GM21717 (cell line): ENCODE results near the gene EML3.
"Not testable (repeated sequence)": the region's sequence is repeated elsewhere in the genome, so short reads cannot be mapped to it uniquely, and the experiment has no call there.

ENCODE experiments used
- ATAC-seq: cut with Tn5 transposase; IDR thresholded peaks from one replicate; pipeline ENCODE4 v1.9.1; 2021; ENCODE audit warnings: mild to moderate bottlenecking, moderate library complexity; ENCODE audit not compliant: unreplicated experiment

Gene EML3

GRCh38 chr11:62600367-62601121 lies 12.0 kb downstream of the EML3 start:
- ATAC-seq, result no peak

GRCh38 chr11:62599901-62600300 lies 12.7 kb downstream of the EML3 start:
- ATAC-seq, result no peak

DNA sequence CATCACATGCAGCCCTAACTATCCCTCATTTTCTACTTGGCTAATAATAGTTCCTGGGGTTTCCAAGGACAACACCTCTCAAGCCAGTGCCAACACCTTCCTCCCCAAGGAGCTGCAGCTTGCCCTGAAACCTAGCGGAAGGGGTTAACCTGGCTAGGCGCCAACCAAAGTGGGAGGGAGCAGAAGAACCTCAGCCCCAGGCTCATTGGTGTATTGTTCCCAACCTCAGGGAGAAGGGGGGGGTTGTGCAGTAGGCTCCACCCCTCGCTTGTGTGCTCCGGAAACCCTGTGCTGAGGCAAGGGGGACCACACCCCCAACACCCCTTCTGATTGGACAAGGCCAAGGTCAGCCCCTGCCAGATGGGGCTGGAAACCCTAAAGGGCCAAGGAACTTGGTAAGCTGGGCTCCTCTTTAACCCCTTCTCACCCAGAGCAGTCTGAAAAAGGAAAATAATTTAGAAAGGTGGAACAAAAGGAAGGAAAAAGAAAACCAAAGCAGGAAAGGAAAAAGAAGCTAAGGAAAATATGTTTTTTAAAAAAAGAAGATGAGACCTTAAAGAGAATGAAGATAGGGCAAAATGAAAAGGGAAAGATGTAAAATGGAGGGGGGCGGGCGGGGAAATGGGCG lies 13.4 kb downstream of the EML3 start:
- peak; percentile 37 for ATAC-seq

- no peak for ATAC-seq
These were observed 17.5 kb downstream of the EML3 start for GRCh38 chr11:62595124-62595523.

DNA sequence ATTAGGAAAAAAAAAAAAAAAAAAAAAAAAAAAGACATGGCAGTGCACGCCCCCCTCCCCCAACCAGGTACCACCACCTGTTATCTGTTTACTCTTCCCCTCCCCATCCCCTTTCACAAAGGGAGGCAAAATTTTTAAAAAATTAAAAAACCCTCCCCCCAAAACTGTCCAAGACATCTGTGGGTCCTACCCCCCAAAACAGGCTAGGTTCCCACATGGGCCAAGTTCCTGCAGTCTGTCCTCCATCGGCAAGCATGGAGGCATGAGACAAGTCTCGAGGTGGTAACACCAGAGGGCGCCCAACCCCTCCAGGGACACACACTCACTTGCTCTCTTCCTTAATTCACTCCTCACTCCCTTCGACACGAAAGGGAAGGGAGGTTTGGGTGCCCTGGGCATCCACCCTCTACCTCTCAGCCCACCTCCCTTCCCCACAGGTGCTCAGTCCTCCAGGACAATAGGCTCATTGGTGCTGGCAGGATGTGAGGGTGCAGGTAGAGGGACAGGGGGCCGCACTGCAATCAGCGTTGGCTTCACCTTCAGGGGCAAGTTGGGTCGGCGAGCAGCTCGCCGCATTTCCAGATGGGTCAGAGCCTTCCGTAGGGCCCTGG lies 19.0 kb downstream of the EML3 start:
- ATAC-seq, result no peak

- ATAC-seq, result no peak
These were observed 19.6 kb downstream of the EML3 start for GRCh38 chr11:62592989-62593421.

DNA sequence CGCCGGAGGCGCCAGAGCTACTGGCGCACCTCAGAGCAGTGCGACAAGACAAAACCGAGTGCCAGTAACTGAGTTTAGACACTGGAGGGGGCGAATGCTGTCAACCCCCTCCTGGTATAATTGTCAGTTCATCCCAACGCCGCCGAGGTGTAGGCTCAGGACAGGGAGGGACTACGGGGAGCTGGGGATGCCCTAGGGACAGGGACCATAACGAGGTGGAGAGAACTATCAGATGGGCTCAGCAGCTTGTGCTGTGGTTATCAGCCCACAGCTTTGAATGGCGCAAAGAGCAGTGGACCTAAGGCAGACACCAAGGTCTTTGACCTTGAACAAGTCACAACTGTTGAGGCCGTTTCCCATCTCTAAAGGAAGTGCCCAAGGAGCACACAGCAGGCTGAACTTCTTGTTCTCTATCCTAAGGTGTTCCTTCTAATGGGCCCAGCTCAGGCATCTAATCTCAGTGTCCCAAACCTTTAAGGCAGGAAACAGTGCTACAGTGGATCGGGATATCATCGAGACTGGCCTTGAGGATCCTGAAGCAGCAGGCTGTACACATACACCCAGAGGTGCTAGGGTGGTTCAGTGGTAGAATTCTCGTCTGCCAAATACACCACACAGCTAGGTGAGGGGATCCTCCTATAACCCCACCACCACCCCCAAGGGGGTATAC lies 20.3 kb downstream of the EML3 start:
- ATAC-seq, result no peak

- ATAC-seq, result peak; percentile 80
These were observed 21.0 kb downstream of the EML3 start, which contains the start of gene TUT1 for GRCh38 chr11:62591448-62592145. Gene TUT1 (minus strand): TSS chr11:62591523. CDS start chr11:62591485, 38 bp downstream.

- no peak for ATAC-seq
These were observed 23.5 kb downstream of the EML3 start for GRCh38 chr11:62588966-62589637.

DNA sequence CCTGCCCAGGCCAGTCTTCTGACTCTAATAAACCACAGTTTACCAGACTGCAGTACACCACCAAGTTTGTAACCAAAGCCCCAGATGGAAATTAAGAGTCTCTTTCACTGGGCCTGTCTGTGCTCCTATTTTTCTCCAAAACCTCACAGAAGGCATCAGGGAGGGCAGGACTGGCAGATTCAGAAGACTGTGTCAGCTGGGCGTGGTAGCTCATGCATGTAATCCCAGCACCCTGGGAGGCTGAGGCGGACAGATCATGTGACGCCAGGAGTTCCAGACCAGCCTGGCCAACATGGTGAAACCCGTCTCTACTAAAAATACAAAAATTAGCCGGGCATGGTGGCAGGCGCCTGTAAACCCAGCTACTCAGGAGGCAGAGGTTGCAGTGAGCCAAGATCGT lies 27.2 kb downstream of the EML3 start:
- ATAC-seq, result not testable (repeated sequence)

DNA sequence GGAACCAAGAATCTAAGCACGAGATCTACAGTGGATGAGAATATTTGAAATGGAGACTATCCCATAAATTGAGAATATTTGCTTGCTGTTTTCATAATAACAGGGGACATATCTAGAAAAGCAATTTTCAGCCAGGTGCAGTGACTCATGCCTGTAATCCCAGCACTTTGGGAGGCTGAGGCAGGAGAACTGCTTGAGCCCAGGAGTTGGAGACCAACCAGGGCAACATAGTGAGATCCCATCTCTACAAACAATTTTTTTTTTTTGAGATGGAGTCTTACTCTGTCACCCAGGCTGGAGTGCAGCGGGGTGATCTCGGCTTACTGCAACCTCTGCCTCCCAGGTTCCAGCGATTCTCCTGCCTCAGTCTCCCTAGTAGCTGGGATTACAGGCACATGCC lies 30.8 kb downstream of the EML3 start:
- not testable (repeated sequence) for ATAC-seq

DNA sequence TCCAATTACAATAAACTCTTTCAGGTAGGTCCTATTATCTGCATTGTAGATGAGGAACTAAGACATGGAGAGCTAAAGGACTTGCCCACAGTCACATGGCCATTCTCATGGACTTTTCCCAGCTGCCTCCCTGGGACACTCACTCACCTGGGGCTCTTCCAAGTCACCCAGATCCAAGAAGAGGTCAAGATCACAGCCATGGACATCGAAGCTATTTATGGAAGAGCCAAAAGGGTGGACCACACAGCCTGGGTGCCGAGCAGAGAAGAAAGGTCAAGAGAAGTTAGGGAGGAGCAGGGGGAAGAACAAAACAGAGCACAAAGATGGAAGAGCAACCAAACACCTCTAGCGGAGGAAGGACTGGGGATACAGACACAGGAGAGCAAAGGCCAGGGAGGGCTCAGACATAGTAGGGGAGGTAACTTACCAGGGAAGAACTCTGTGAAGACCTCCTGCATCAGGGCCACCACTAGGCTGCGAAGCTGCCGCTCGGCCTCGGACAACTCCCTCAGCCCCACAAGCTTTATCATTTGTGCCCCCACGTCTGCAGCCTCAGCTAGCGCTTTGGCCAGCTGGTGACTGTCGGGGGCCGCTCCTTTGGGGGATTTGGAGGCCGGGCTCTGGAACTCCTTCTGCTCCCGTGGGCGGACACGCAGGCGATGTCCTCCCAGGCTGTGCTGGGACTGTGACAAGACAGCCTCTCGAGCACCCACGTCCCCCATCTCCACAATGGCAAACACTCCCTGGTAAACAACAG lies 31.4 kb downstream of the EML3 start:
- ATAC-seq, result no peak

DNA sequence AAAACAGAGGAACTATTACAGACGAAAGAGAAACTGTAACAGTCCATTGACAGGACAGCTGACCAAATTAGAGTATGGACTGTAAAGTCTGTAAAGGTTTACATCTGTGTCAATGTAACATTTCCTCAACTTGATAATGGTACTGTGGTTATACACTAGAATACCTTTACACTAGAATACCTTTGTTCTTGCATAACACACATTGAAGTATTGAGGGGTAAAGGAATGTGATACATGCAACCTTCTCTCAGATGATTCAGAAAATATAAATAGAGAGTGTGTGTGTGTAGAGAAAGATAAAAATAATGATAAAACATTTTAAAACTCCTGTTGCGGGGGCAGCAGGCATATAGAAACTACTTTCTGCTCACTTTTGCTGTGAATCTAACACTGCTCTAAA lies 33.3 kb downstream of the EML3 start:
- no peak for ATAC-seq

GRCh38 chr11:62578541-62578940 lies 34.0 kb downstream of the EML3 start:
- ATAC-seq, result no peak

DNA sequence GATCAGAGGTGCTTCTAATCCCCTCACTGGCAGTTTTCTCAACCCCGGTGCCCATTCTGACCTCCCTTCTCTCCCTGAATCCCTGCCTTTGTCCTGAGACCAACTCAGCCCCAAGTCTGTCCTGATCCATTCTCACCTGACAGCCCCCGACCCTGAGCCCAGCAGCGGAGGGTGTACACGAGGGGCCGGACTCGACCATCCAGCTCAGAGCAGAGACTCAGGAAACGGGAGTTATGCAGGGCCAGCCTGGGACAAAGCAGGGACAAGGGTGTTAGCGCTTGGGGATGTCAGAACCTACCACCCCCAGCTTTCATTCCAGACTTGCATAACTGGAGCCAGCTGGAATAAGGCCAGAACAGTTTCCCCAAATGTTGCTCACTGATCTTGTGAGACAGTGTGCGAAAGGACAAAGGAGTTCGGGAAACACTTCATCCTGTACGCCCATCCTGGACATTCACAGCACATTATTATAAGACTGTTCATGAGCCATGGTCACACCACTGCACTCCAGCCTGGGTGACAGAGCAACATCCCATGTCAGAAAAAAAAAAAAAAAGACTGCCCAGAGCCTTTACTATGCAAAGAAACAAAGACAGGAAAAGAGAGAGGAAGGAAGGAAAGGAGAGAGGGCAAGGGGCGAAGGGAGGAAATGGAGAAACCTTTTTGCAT lies 35.4 kb downstream of the EML3 start:
- ATAC-seq, result no peak

DNA sequence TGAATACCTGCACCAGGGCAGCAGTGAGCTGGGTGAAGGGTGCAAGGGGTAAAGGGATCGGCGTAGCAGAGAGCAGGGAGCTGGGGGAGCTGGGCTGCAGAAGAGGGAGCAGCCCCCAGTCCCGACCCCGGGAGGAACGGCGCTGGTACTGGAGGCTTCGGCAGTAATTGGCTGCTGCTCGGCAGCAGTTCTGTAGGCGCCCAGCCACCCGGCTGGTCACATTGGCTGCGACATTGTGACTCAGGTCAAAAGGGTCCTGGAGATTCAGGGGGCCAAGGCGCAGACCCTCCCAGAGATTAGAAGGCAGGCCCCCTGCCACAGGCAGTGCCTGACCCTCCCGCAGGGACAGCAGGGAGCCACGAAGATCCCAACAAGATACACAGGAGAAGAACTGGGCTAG lies 36.7 kb downstream of the EML3 start:
- no peak for ATAC-seq

DNA sequence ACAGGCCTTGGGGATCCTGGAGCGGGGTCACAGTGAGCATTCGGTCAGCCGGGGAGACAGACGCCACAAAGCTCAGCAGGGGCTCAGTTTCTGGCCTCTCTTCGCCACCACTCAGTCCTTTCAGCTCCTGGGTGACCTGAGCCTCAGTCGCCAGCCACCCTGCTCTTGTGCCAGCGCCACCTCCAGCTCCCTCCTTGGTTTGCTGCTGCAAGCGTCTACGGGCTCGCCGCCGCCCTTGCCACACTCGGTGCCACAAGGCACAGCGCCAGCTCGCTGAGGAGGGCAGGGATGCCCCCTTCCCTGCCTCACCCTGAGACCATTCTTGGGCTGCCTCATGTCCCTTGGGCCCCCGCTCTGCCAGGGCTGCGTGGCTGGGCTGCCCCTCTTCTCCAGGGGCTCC lies 37.4 kb downstream of the EML3 start:
- ATAC-seq, result no peak

DNA sequence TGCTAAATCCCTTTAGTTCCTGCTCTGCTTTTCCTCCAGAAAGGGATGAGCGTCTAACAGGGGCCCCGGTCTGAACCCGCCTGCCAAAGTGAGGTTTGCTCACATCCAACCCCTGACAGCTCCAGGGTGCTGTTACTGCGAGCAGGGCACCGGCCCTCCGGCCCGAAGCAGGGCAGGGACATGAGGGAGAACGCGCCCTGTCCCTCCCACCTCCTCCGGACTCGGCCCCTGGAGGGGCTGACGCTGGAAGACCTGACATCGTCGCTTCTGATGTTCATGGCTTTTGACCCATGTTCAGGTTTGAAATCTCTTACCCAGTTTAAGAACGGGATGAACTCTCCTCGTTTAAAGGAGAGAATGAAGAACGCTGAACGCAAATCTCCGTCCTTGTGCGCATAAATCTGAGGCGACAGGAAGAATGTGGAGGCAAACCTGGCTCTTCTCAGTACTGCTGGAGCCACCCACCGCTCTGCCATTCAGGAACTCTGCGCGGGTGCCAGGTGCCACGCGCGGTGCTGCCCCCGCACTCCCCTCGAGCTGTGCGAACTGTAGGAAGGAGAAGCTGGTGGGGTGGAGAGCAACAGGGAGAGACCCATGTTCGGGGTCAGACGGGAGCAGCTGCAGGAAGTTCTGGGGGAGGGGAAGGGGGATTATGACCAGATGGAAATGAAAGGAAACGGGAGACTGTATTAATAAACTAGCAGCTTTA lies 38.1 kb downstream of the EML3 start:
- ATAC-seq, result no peak
